Measurements from ENCODE around the gene PAPPA2. TPM values are rescaled to one million over a fixed set of nuclear protein-coding genes. Genes with fewer than 3 reads are reported as not detected.

Gene PAPPA2
- total RNA-seq, 1 experiment from 2014 or later: 0.03 TPM

GRCh38 chr1:176794897-176795508 lies 332.0 kb downstream of the PAPPA2 start:
- no peak for TF ChIP-seq SIN3A (IDR thresholded peaks at IDR 0.05; ENCODE audit: borderline replicate concordance, insufficient read depth, low read depth, low read length)
- no peak for TF ChIP-seq CTCF (IDR thresholded peaks at IDR 0.05)
- no peak for TF ChIP-seq POLR2AphosphoS5 (IDR thresholded peaks at IDR 0.05; ENCODE audit: low read depth, low read length)
- no peak for TF ChIP-seq TCF7L2 (IDR thresholded peaks at IDR 0.05; ENCODE audit: low read depth, low read length)
- no peak for TF ChIP-seq REST (IDR thresholded peaks at IDR 0.05; ENCODE audit: insufficient read depth in 1 of 2, low read depth in 2 of 2, low read length in 1 of 2)
- CTCF ChIA-PET: no interaction called here
- Histone ChIP-seq H3K36me3 (ENCODE audit: control insufficient read depth, insufficient read depth, low read length) (no peaks in the 10 kb centered on the region), H3K27ac (ENCODE audit: low read length) (no peak overlapping the region), H3K27me3 (ENCODE audit: control insufficient read depth, insufficient read depth, low read length) (no peaks in the 10 kb centered on the region), H3K9me3 (ENCODE audit: control insufficient read depth, insufficient read depth, low read depth, low read length) (no peaks in the 10 kb centered on the region), H3K4me3 (ENCODE audit: low read depth in 2 of 2, low read length in 2 of 2) (no peak overlapping the region), H3K4me1 (ENCODE audit: control insufficient read depth, insufficient read depth, low read length) (no peaks in the 10 kb centered on the region)
- BruUV-seq (replicated peaks): no TSS peak
- in situ Hi-C loops (cut with HindIII; ENCODE audit: low pct_unique_long_range_greater_than_20kb, low sequenced_read_pairs) (no loop called here), intact Hi-C loops (cut with micrococcal nuclease; ENCODE audit: unreplicated experiment) (no loop called here)
- DNase-seq (ENCODE audit: low read depth, low spot score): no peak
- POLR2A ChIA-PET: no interaction called here
- no peak for ATAC-seq

- TF ChIP-seq SIN3A (IDR thresholded peaks at IDR 0.05; ENCODE audit: borderline replicate concordance, insufficient read depth, low read depth, low read length): no peak
- TF ChIP-seq TCF7L2 (IDR thresholded peaks at IDR 0.05; ENCODE audit: low read depth, low read length): no peak
- no peak for TF ChIP-seq REST (IDR thresholded peaks at IDR 0.05; ENCODE audit: insufficient read depth in 1 of 2, low read depth in 2 of 2, low read length in 1 of 2)
- no peak for TF ChIP-seq CTCF (IDR thresholded peaks at IDR 0.05)
- TF ChIP-seq POLR2AphosphoS5 (IDR thresholded peaks at IDR 0.05; ENCODE audit: low read depth, low read length): no peak
- POLR2A ChIA-PET: no interaction called here
Measured at GRCh38 chr1:176795929-176796328, 333.0 kb downstream of the PAPPA2 start.

More at GRCh38 chr1:176795929-176796328, 333.0 kb downstream of the PAPPA2 start:
- no peak overlapping the region for H3K27ac ChIP-seq (ENCODE audit: low read length)
- no peak overlapping the region for H3K4me3 ChIP-seq (ENCODE audit: low read depth in 2 of 2, low read length in 2 of 2)
- CTCF ChIA-PET: no interaction called here
- no peaks in the 10 kb centered on the region for H3K36me3 ChIP-seq (ENCODE audit: control insufficient read depth, insufficient read depth, low read length)
- in situ Hi-C loops (cut with HindIII; ENCODE audit: low pct_unique_long_range_greater_than_20kb, low sequenced_read_pairs) (no loop called here), intact Hi-C loops (cut with micrococcal nuclease; ENCODE audit: unreplicated experiment) (no loop called here)
- no peaks in the 10 kb centered on the region for H3K27me3 ChIP-seq (ENCODE audit: control insufficient read depth, insufficient read depth, low read length)
- H3K9me3 ChIP-seq (ENCODE audit: control insufficient read depth, insufficient read depth, low read depth, low read length): no peaks in the 10 kb centered on the region
- ATAC-seq (no peak), DNase-seq (ENCODE audit: low read depth, low spot score) (no peak)
- H3K4me1 ChIP-seq (ENCODE audit: control insufficient read depth, insufficient read depth, low read length): no peaks in the 10 kb centered on the region
- no TSS peak for BruUV-seq (replicated peaks)
